CD14-positive monocyte (primary cell): Measurements from ENCODE around the gene ZGLP1. TPM values are rescaled to one million over a fixed set of nuclear protein-coding genes. Genes with fewer than 3 reads are reported as not detected.

ENCODE experiments used
- DNase-seq, 3 donors: peaks; one replicate each; pipeline ENCODE4 v3.0.0-alpha.2; 2011 to 2022
- H2AFZ ChIP-seq: 2 replicates; pipeline ENCODE4 v1.6.0; 2012; ENCODE audit warnings: mild to moderate bottlenecking, low read depth, low read length, inconsistent platforms; ENCODE audit not compliant: insufficient read depth, poor library complexity, severe bottlenecking
- H3K27ac ChIP-seq, 2 donors: 1 replicate in 1 of 2; 2 replicates in 1 of 2; pipeline ENCODE4 v1.5.1; 2012 to 2013; ENCODE audit warnings: low read length in 2 of 2, control low read depth in 1 of 2, inconsistent platforms in 1 of 2, low read depth in 1 of 2, mild to moderate bottlenecking in 1 of 2
- H3K27me3 ChIP-seq, 2 donors: one replicate each; pipeline versions ENCODE4 v1.6.0 to v1.6.1; 2011 to 2013; ENCODE audit warnings: low read length in 2 of 2; ENCODE audit not compliant: control insufficient read depth in 2 of 2, insufficient read depth in 2 of 2
- H3K36me3 ChIP-seq, 2 donors: replicated peaks in 1 of 2; 1 replicate in 1 of 2; 2 replicates in 1 of 2; pipeline versions ENCODE4 v1.5.1 to v1.6.1; 2012 to 2013; ENCODE audit warnings: low read length in 2 of 2, control low read depth in 1 of 2, inconsistent platforms in 1 of 2, mild to moderate bottlenecking in 1 of 2; ENCODE audit not compliant: insufficient read depth in 2 of 2, control insufficient read depth in 1 of 2
- H3K4me1 ChIP-seq, 2 donors: 1 replicate in 1 of 2; 2 replicates in 1 of 2; pipeline versions ENCODE4 v1.5.1 to v1.6.1; 2012 to 2013; ENCODE audit warnings: low read length in 2 of 2, control low read depth in 1 of 2, inconsistent platforms in 1 of 2, mild to moderate bottlenecking in 1 of 2, moderate library complexity in 1 of 2; ENCODE audit not compliant: insufficient read depth in 2 of 2, control insufficient read depth in 1 of 2
- H3K4me2 ChIP-seq: replicated peaks from 2 replicates; pipeline ENCODE3; 2012; ENCODE audit warnings: low read length, moderate library complexity, mild to moderate bottlenecking; ENCODE audit not compliant: poor library complexity, severe bottlenecking; ENCODE audit errors: extremely low read depth
- H3K4me3 ChIP-seq, 3 experiments: fragments of 200-600 bp in 1 of 3; sonication (generic) in 1 of 3; replicated peaks in 1 of 3; 1 replicate in 2 of 3; 2 replicates in 1 of 3; pipeline ENCODE4 v1.5.1; 2011 to 2013; ENCODE audit warnings: low read length in 3 of 3, mild to moderate bottlenecking in 3 of 3, control low read depth in 2 of 3, low read depth in 2 of 3, inconsistent platforms in 1 of 3, moderate library complexity in 1 of 3
- H3K79me2 ChIP-seq: 2 replicates; pipeline ENCODE4 v1.6.0; 2012; ENCODE audit warnings: mild to moderate bottlenecking, control low read depth, inconsistent platforms, low read length, moderate library complexity; ENCODE audit not compliant: insufficient read depth
- H3K9ac ChIP-seq: 2 replicates; pipeline ENCODE4 v1.6.0; 2017; ENCODE audit warnings: low read length, mild to moderate bottlenecking; ENCODE audit not compliant: insufficient read depth, poor library complexity, severe bottlenecking
- H3K9me3 ChIP-seq, 2 donors: replicated peaks in 1 of 2; 1 replicate in 1 of 2; 2 replicates in 1 of 2; pipeline versions ENCODE4 v1.5.1 to v1.6.1; 2012 to 2013; ENCODE audit warnings: low read length in 2 of 2, control low read depth in 1 of 2; ENCODE audit not compliant: control insufficient read depth in 1 of 2, insufficient read depth in 1 of 2
- H4K20me1 ChIP-seq: 2 replicates; pipeline ENCODE4 v1.6.0; 2012; ENCODE audit warnings: mild to moderate bottlenecking, low read length, control low read depth, moderate library complexity; ENCODE audit not compliant: insufficient read depth
- H3K27ac Mint-ChIP-seq, 7 donors: one replicate each; pipeline ENCODE4 v1.8.0; 2020; ENCODE audit warnings: mild to moderate bottlenecking in 7 of 7, mixed read lengths in 7 of 7, moderate library complexity in 6 of 7, inconsistent platforms in 2 of 7
- H3K27me3 Mint-ChIP-seq, 3 donors: one replicate each; pipeline ENCODE4 v1.8.0; 2021 to 2022; ENCODE audit warnings: low read depth in 3 of 3, mild to moderate bottlenecking in 3 of 3, mixed read lengths in 3 of 3, moderate library complexity in 3 of 3, inconsistent platforms in 1 of 3
- H3K36me3 Mint-ChIP-seq, 2 donors: one replicate each; pipeline ENCODE4 v1.8.0; 2020; ENCODE audit warnings: mixed read lengths in 2 of 2, inconsistent platforms in 1 of 2, mild to moderate bottlenecking in 1 of 2
- H3K4me1 Mint-ChIP-seq: one replicate; pipeline ENCODE4 v1.8.0; 2020; ENCODE audit warnings: mild to moderate bottlenecking, mixed read lengths
- H3K4me3 Mint-ChIP-seq, 2 donors: one replicate each; pipeline ENCODE4 v1.8.0; 2020; ENCODE audit warnings: mild to moderate bottlenecking in 2 of 2, mixed read lengths in 2 of 2, moderate library complexity in 1 of 2
- H3K9me3 Mint-ChIP-seq, 7 donors: one replicate each; pipeline ENCODE4 v1.8.0; 2020 to 2022; ENCODE audit warnings: mixed read lengths in 7 of 7, mild to moderate bottlenecking in 6 of 7, moderate library complexity in 6 of 7, inconsistent platforms in 2 of 7
- WGBS: methylation state at CpG from one replicate; pipeline ENCODE4 v1.1.5; 2013; ENCODE audit warnings: missing lambda C conversion rate; ENCODE audit not compliant: insufficient coverage; 5-methylcytosine and 5-hydroxymethylcytosine counted together
- intact Hi-C, 2 donors: fragments of 100-400 bp; cut with micrococcal nuclease; formaldehyde crosslinking; loops; one replicate each; pipeline versions ENCODE4 v1.15.0 to v1.15.1; 2023
- polyA plus RNA-seq, 3 donors: library from polyadenylated mRNA; depleted of rRNA in 1 of 3; unstranded in 2 of 3; stranded (reverse) in 1 of 3; fragments of 300-500 nt in 2 of 3; fragments of >200 nt in 1 of 3; fragmentation: Illumina TruSeq in 2 of 3; gene quantifications; 1 replicate in 2 of 3; 2 replicates in 1 of 3; pipeline ENCODE4 v1.2.3, GENCODE V29; 2012 to 2021
- TF ChIP-seq, protein P1 (sequence below): fragments of 200-600 bp; IDR thresholded peaks from one replicate; pipeline ENCODE4 v1.8.0; 2022; ENCODE audit warnings: antibody characterized with exemption, mild to moderate bottlenecking

The ZGLP1 gene
- polyA plus RNA-seq, 3 donors: 3.5 to 11.7 (median 9.4) TPM

DNA sequence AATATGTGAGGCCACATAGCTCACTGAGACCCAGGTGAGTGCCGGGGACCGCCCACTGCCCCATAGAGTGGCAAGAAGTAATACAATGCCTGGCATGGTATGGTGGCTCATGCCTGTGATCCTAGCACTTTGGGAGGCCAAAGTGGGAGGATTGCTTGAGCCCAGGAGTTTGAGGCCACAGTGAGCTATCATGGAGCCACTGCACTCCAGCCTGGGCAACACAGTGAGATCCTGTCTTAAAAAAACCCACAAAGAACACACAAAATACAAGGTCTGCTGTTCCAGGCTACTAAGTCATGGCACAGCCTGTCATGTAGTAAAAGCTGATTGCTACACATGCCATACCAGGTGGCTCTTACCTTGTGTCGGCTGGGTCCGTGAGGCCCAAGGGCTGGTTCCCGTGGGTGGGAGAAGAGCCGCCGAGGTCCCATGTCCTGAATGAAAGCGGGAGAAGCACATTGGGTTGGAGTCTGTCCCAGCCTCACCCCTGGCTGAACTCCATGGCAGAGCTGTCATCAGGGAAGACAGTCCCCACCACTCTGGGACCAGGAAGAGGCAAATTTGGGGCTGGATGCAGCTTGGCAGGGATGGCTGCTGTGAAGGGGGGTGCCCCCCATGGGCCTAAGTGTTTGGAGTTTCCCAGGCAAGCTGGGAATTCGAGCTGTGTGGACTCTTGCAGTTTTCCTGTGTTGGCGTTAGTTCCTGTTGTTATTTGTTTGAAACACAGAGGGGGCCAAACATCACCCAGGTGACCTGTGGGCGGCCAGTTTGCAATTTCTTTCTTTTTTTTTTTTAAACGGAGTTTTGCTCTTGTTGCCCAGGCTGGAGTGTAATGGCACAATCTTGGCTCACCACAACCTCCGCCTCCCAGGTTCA, 9.4 kb upstream of the ZGLP1 start:
- DNase-seq: no peak
- Mint-ChIP-seq H3K36me3 (peaks cover 41 to 73% of the 10 kb centered on the region in 2 donors), H3K27me3 (peaks cover 2 to 5% (median 3%) of the 10 kb centered on the region in 3 donors), H3K9me3 (peaks cover 0 to 1% (median 0%) of the 10 kb centered on the region in 7 donors), H3K27ac (peak overlapping the region in 2 of 7 donors; percentile 35 to 41), H3K4me1 (peaks cover 11% of the 10 kb centered on the region), H3K4me3 (no peak overlapping the region)
- no peak overlapping the region for H3K9ac ChIP-seq
- H3K4me3 ChIP-seq: no peak overlapping the region
- intact Hi-C loops: no loop called here
- no peaks in the 10 kb centered on the region for H3K27me3 ChIP-seq
- TF ChIP-seq, protein P1, sequence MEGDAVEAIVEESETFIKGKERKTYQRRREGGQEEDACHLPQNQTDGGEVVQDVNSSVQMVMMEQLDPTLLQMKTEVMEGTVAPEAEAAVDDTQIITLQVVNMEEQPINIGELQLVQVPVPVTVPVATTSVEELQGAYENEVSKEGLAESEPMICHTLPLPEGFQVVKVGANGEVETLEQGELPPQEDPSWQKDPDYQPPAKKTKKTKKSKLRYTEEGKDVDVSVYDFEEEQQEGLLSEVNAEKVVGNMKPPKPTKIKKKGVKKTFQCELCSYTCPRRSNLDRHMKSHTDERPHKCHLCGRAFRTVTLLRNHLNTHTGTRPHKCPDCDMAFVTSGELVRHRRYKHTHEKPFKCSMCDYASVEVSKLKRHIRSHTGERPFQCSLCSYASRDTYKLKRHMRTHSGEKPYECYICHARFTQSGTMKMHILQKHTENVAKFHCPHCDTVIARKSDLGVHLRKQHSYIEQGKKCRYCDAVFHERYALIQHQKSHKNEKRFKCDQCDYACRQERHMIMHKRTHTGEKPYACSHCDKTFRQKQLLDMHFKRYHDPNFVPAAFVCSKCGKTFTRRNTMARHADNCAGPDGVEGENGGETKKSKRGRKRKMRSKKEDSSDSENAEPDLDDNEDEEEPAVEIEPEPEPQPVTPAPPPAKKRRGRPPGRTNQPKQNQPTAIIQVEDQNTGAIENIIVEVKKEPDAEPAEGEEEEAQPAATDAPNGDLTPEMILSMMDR: no peak
- no peaks in the 10 kb centered on the region for H3K79me2 ChIP-seq
- no peak overlapping the region for H3K27ac ChIP-seq
- H3K4me2 ChIP-seq: no peak overlapping the region
- peaks cover 70 to 78% of the 10 kb centered on the region in 2 donors for H3K36me3 ChIP-seq
- H2AFZ ChIP-seq: no peak overlapping the region
- WGBS: 97% methylated on average over 10 of the region's 13 CpGs
- no peaks in the 10 kb centered on the region for H3K9me3 ChIP-seq
- H3K4me1 ChIP-seq: peaks cover 7 to 15% of the 10 kb centered on the region in 2 donors
- peaks cover 21% of the 10 kb centered on the region for H4K20me1 ChIP-seq

DNA sequence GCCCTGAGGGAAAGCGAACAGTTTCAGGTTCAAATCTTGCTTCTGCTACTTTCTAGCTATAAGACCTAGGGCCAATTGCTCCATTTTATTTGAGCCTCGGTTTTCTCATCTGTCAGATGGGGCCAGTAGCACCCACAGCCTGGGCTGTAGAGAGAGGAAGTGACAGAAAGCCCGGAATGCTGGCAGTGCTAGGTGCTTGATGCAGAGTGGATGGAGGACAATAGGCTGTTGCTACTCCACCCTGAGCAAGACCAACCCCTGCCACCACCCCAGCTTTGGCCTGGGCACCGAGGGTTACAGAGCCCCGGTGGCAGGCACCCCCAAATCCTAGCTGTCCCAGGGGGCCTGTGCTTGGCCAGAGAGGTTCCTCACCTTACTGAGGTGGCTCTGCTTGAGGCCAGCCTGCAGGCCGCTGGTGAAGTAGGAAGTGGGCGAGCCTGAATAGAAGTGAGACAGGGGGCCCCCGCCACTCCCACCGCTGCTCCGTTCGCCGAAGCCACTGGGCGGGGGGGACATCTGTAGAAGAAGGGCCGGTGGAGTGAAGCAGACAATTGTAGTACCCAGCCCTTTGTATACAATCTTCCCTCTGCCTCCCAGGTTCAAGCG, 8.3 kb upstream of the ZGLP1 start:
- no peak overlapping the region for H3K4me3 Mint-ChIP-seq
- H3K27me3 Mint-ChIP-seq: peaks cover 2 to 5% (median 3%) of the 10 kb centered on the region in 3 donors
- Histone ChIP-seq H2AFZ (no peak overlapping the region), H3K4me3 (no peak overlapping the region), H3K27ac (no peak overlapping the region), H3K36me3 (peaks cover 60 to 67% of the 10 kb centered on the region in 2 donors), H3K79me2 (no peaks in the 10 kb centered on the region), H4K20me1 (peaks cover 14% of the 10 kb centered on the region), H3K9me3 (no peaks in the 10 kb centered on the region), H3K27me3 (no peaks in the 10 kb centered on the region), H3K9ac (no peak overlapping the region), H3K4me2 (no peak overlapping the region), H3K4me1 (peaks cover 7 to 15% of the 10 kb centered on the region in 2 donors)
- peaks cover 36 to 63% of the 10 kb centered on the region in 2 donors for H3K36me3 Mint-ChIP-seq
- WGBS: 83% methylated on average over 10 of the region's 15 CpGs
- DNase-seq: no peak
- peaks cover 11% of the 10 kb centered on the region for H3K4me1 Mint-ChIP-seq
- H3K27ac Mint-ChIP-seq: peak overlapping the region in 1 of 7 donors; percentile 40
- peaks cover 0 to 1% (median 0%) of the 10 kb centered on the region in 7 donors for H3K9me3 Mint-ChIP-seq
- TF ChIP-seq, protein P1: no peak
- intact Hi-C loops: no loop called here
